ENCODE data around the gene CARD10.
A peak's percentile ranks its signal among the peaks of the same experiment; 100 is the strongest.
"Not testable (repeated sequence)": the region's sequence is repeated elsewhere in the genome, so short reads cannot be mapped to it uniquely, and the experiment has no call there.

CARD10 gene

DNA sequence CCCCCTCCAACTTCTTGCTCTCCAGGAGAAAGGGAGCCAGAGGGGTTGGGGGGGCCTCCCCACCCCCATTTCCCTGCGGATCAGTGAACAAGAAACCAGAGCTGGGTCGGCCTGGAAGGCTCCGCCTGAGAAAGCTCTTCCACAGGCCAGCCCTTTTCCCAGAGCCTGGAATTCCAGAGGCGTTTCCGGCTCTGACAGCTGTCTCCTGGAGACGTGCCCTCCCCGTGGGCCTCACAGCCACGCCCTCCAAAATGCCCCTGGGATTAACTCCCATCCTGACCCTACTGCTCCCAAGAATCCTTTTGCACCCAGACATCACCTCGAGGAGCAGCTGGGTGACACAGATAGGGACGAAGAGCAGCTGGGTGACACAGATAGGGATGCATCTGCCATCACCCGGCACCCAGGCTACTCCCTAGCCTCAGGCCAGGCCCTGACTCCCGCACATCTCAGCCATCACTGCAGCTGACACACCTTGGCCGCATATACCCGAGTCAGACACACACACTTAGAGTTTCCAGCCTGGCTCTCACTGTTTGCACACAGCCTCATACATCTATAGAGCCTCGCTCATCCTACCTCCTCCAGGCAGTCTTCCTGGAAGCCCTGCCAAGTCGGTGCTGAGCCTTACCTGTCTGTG lies 33.4 kb upstream of the CARD10 start:
- no peak for DNase-seq

DNA sequence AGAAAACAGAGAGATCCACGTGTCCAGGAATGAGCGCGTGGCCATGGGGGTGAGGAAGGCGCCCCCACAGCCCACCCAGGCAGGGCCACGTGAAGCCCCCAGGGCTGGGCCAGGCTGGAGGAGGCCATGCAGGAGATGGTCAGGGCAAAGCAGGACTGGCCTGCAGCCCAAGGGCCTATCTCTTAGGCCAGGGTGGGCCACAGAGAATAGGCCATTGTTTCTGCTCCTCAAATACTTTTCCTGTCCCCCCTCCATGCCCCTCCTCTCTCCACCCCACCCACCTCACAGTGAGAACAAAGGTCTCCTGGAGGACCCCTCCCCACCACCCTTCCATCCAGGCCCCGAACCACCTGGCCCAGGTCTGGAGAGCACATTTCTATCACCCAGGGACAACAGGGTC lies 32.8 kb upstream of the CARD10 start:
- DNase-seq: no peak

DNA sequence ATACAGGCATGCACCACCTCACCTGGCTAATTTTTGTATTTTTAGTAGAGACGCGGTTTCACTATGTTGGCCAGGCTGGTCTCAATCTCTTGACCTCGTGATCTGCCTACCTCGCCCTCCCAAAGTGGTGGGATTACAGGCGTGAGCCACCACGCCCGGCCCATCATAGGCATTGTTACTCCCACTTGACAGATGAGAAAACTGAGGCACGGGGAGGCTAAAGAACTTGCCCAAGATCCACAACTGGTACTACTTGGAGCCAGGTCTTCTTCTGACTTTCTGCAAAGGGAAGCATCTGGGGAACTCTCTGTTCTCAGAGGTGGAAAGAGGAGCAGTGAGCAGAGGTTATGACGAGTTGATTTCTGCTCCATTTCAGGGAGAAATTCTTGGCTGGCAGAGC lies 31.7 kb upstream of the CARD10 start:
- not testable (repeated sequence) for DNase-seq

- DNase-seq: no peak
Observed at GRCh38 chr22:37549704-37550059, 30.5 kb upstream of the CARD10 start.

DNA sequence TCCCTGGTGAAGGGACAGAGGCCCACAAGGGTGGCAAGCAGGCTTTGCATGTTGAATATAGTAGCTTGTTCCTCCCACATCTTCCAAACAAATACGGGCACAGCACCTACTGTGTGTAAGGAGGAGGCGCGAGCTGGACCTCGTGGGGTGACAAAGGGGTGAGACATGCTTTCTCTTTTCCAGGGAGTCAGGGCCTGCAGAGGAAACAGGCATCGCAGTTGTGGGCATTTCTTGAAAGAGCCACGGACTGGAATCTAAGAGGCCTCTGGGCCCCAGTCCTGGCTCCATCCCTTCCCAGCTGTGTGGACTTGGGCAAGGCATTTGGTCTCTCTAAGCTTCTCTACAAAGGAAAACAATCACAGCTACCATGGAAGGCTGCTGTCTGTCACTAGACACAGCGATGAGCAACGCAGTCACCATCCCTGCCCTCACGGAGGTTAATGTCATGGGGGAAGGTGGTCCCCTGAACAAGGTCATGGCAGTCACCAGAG lies 28.1 kb upstream of the CARD10 start:
- DNase-seq: no peak

- DNase-seq: no peak
Observed at GRCh38 chr22:37546437-37547250, 27.4 kb upstream of the CARD10 start.

- DNase-seq: no peak
Observed at GRCh38 chr22:37545703-37546436, 26.7 kb upstream of the CARD10 start.

DNA sequence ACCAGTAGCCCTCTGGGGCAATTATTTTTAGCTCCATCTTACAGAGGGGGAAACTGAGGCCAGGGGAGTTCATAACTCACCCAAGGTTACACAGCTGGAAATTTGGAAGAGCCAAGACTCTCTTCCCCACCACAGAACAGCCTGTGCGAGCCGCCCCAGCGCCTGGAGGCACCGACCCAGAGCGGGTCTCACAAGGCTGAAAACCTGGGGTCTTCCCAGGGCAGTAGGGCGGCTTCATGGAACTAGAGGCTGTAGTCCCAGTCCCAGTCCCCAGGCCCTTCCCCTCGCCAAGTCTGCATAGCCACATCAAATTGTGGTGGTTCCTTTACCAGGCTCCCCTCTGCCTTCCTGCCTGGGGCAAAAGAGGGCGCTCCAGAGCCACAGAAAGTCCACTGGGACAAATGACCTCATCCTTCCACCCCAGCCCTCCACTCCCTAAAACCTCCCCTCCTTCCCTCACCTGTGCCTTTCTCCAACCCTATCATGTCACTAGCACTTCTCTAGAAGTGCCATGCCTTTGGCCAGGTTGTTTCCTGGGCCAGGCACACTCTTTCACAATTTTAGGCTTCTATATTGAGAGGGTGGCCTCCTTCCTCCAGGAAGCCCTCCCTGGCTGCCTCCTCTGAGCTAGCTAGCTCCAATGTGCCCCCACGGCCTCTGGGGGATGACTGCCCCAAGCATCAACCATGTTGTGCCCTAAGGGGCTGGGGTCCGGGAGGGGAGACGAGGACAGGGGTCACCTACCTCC lies 25.9 kb upstream of the CARD10 start:
- peak; percentile 54 to 61 for DNase-seq

- DNase-seq: no peak
Observed at GRCh38 chr22:37542959-37543358, 23.7 kb upstream of the CARD10 start.

DNA sequence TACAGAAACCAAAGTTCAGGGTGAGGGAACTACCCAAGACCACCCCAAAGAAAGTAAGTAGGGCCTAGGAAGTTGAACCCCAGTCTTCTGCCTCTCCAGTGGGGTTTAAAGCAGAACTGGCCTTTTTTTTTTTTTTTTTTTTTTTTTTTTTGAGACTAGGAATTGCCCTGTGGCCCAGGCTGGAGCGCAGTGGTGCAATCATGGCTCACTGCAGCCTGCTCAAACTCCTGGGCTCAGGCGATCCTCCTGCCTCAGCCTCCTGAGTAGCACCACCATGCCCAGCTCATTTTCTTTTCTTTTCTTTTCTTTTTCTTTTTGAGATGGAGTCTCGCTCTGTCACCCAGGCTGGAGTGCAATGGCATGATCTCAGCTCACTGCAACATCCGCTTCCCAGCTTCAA lies 23.2 kb upstream of the CARD10 start:
- DNase-seq: not testable (repeated sequence)

GRCh38 chr22:37539790-37540189 lies 20.6 kb upstream of the CARD10 start:
- DNase-seq: not testable (repeated sequence)

- DNase-seq: peak; percentile 92 to 93
Observed at GRCh38 chr22:37538590-37539357, 19.6 kb upstream of the CARD10 start.

- no peak for DNase-seq
Observed at GRCh38 chr22:37535159-37535558, 15.9 kb upstream of the CARD10 start.

DNA sequence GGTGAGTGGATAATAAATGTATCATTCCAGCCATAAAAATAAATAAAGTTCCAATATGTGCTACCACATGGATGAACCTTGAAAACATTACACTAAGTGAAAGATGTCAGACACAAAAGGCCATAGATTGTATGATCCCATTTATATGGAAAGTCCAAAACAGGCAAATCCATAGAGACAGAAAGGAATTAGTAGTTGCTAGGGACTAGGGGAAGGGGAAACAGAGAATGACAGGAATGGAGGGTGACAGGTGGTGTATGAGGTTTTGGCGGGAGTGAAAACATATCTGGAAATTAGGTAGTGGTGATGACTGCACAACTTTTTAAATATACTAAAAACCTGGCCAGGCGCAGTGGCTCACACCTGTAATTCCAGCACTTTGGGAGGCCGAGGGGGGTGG lies 15.2 kb upstream of the CARD10 start:
- no peak for DNase-seq

- DNase-seq: no peak
Observed at GRCh38 chr22:37533995-37534394, 14.8 kb upstream of the CARD10 start.

DNA sequence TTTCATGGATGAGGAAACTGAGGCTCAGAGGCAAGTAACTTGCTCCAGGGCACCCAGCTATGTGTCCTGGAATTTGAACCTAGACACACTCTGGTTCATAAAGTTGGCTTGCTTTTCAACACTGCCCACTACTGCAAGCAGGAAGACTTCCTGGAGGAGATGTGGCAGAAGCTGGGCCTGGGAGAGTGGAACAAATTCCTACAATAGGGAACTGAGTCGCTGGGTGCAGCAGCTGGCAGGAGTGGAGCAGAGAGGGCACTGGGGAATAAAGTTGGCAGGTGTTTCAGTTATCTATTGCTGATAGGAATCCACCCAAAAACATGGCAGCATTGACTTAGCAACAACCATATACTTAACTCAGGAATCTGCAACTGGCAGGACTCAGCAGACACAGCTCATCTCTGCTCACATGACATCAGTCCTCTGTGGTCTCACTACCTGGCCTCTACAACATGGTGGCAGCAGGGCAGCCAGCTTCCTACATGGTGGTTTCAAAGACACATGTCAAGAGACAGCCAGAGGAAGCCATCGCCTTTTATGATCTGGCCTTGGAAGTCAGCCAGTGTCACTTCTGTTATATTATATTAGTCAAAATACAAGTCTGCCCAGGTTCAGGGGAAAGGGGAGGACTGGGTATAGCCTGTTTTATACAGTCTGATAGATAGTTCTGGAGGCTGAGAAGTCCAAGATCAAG lies 10.6 kb upstream of the CARD10 start:
- peak in 1 of 2 donors; percentile 4 for DNase-seq

DNA sequence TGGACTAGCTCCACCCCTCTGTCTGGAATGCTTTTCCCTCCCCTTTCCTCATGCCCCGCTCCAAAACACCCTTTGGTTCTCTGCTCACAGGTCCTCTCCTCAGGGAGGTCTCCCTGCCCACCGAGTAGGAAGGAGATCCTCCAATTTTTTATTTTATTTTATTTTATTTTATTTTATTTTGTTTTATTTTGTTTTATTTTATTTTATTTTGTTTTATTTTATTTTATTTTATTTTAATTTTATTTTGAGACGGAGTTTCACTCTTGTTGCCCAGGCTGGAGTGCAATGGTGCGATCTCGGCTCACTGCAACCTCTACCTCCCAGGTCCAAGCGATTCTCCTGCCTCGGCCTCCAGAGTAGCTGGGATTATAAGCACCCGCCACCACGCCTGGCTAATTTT lies 8.7 kb upstream of the CARD10 start:
- DNase-seq: not testable (repeated sequence)

GRCh38 chr22:37527081-37527752 lies 8.0 kb upstream of the CARD10 start:
- DNase-seq: not testable (repeated sequence)

GRCh38 chr22:37526376-37526775 lies 7.2 kb upstream of the CARD10 start:
- DNase-seq: no peak

DNA sequence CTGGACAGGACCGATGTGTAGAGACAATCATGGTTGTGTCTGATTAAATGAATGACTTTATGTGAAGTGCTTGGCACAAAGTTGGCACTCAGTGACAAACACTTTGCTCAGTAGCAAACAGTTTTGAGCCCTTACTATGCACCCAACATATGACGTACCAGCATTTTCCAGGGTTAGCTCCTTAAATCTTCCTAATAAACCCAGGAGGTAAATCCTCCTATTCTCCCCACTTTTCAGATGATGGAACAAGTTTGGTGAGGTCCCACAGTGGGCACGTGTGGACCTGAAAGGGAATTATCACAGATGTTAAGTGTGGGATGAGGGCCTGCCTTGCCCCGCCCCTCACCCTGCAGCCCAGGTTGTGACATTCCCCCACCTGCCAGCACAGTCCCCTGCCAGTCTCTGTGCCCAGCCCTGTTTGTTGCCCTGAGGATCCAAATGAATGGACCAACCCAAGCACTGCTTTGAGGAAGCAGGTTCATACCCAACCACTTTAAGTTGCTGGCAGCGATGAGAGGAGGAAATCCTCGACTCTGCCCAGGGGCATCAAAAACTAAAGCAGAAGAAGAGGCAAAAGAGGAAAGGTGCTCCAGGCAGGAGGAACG lies 6.6 kb upstream of the CARD10 start:
- DNase-seq: no peak
